GM19397 (cell line): ENCODE measurements around the gene GRIN2B.

Source experiments
- ATAC-seq: cut with Tn5 transposase; IDR thresholded peaks from one replicate; pipeline ENCODE4 v1.9.1; 2021; ENCODE audit warnings: mild to moderate bottlenecking, moderate library complexity; ENCODE audit not compliant: unreplicated experiment

GRIN2B gene

DNA sequence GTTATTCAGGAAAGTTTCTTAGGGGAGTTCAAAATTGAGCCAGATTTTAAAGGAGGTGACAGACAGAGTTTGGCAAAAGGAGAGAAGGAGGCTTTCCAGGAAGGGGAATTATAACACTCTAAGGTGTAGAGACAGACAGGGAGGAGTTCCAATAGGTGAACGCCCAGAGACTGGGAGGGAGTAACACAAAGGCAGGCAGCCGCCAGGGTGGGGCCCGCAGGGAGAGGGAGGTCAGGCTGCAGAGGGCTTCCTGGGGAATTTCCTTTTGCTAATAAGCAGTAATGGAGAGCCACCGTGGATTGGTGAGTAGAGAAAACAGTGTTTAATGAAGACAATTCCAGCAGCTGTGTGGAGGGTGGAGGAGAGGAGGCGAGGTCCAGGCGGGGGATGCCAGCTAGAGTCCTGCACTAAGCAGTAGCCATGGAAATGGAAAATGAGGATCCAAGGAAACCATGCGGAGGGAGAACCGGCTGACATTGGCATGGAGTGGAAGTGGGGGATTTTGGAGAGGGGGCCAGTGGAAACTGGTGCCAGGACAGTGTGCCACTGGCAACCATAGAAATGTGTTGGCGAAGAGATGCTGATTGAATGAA, 22.2 kb downstream of the GRIN2B start:
- no peak for ATAC-seq

GRCh38 chr12:13957576-13957975, 23.8 kb downstream of the GRIN2B start:
- no peak for ATAC-seq

DNA sequence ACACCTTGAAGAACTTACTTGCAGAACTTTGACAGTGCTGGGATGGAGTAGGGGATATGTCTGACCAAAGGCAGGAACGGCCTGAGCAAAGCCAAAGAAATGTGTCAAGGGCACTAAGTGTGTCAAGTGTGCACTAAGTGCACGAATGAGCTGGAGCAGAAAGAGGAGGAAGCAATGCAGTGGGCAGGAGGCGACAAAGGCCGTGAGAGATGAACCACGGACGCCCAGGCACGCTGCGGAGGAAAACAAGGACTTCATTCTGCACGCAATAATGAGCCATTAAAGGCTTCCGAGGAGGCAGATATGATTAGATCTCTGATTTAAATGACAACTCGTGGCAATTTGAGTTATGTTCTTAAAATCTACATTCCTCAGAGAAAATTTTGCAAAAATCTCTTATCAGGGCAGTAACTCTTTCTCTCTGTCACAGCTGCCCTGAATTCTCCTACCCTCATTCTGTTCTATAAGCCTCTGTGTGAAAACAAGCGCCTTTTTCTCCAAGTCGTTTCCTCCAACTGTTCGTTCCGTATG, 25.3 kb downstream of the GRIN2B start:
- no peak for ATAC-seq

- ATAC-seq = no peak
Observed at GRCh38 chr12:13952096-13952495, 29.3 kb downstream of the GRIN2B start.

DNA sequence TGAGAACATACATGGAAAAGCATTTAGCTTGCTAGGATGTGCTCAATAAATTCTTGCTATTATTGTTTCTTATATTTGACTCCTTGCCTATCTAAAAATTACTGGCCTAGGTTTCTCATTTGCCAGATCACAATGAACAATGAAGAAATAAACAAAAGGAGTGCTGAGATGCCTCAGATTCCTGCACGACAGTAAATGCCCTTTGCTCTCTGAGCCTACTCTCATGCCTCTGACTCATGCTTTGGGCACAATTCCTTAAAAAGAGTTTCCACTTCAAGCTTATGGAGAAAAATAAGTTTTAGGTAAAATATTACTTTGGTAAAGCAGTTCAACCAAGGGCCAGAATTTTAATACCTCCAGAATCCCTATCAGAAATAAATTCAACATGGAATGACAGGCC, 30.9 kb downstream of the GRIN2B start:
- ATAC-seq = no peak

DNA sequence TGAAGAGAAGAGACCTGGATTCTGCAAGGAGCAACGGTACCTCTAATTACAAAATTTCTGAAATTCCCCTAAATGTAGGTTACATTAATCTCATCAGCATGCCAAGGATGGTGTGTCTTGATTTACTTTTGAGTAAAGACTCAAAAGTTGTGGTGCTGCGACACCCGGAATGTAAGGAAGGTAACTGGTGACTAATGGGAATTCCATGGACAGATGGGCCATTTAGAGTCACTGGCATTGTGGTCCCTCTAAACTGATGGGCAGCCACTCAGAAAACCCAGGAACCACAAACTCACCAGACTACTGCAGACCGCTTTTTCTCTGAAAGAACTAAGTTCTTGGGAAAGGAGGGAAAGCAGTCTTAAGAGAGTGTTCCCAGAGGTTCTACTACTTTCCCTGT, 32.8 kb downstream of the GRIN2B start:
- ATAC-seq = no peak

DNA sequence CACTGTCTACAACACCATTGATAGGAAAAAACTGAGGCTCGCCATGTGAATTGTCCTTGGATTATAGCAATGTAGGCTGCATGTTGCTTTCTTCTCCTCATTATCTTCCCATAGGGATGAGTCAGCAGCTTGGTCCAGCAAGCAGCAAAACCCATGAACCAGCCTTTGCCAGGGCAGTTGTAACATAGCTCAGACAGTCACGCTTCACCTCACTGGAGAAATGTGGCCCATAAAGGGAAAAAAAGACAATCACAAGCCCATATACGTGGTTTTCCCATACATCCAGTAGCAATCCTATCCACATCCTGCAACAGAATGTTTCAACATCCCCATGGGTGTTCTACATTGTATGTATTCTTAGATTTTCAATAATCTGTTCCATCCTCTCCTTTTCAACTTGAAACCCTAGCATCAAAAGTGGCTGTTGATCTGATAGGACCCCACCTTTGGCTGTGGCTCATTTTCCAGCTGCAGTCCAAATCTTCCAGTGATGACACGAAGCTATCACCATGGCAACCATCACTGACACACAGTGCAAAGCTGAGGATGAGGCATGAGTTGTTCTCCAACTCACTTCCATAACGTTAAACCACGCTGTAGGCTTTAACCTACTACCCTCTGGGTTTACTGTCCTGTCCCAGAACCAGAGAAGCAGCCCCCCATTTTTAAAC, 34.0 kb downstream of the GRIN2B start:
- no peak for ATAC-seq

GRCh38 chr12:13945641-13946040, 35.8 kb downstream of the GRIN2B start:
- ATAC-seq = no peak

- ATAC-seq = no peak
Observed at GRCh38 chr12:13945236-13945635, 36.2 kb downstream of the GRIN2B start.

GRCh38 chr12:13942826-13943225, 38.6 kb downstream of the GRIN2B start:
- no peak for ATAC-seq

DNA sequence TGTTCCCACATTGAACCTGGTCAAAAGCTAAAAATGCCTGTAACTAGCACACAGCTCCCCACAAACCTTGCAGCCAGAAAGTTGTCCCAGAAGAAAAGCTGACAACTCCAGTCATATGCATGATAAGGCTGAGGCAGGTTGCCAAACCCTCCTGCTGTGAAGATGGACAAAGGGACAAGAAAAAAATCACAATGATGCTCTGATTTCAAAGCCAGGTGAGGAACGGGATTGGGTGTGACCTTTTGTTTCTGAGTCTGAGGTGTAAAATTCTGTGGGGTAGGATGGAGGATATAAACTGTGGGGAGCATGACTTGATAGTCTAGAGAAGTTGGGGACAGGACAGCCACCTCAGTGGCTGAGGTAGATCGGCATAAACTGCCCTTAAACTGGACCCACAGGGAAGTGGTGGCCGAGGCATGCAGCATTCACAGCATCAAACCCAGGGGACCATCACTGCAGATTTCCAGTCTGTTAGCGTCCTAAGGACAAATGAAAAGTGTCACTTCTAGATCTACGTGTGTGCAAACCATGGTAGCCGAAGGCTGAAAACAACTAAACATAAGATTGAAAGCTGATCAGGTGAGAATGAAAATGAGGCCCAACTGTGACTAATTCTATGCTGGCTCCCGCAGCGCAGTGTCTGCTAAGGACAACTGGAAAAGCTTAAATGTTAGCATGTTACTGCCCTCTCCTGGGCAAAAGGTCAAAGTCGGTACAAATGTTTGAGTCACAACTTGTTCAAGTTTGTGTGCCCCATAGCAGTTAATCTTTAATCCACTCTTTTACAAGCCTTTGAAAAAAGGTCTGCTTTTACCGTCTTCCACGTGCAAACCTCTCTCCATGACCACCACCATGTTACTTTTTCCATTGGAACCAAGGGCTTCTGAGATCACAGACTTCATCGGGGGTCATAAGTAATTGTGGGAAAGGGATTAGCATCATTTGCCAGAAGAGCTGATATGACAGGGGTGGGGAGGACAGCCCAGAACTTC, 39.8 kb downstream of the GRIN2B start:
- ATAC-seq = no peak

DNA sequence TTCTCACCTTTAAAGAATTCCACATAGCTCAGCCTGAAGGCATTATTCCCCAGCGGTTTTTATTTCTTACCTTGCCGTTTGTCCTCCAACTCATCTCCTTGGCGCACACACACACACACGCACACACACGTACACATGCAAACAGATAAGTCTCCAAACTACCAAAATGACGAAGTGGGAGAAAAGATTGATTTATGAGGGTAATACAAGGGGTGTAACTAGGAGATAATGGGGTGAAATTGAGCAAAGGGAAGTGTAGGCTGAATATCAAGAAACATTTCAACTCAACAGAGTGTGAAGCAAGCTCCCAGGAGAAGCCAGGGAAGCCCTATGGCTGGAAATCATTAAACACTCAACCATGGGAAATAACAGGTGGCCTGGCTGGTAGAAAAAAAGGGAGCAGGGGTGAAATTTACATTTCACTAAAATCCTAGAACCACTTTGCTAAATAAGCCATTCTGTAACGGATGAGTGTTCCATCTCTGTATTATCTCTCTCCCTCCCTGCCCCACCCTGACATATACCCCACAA, 41.0 kb downstream of the GRIN2B start:
- ATAC-seq = no peak

DNA sequence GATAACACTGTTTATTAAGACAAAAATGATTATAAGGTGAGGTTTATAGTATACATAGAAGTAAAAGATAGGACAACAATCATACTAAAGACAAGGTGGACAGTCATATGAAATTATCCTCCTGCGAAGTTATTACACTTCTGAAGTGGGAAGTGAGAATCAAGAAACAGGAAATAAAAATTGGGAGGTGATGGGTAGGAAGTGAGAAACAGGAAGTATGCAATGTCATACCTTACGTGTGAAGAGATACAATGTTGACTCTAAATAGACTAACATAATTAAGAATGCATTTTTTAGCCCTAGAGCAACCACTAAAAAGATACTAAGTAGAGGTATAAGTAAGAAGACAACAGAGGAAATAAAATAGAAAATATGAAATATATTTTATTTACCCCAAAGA, 43.7 kb downstream of the GRIN2B start:
- no peak for ATAC-seq

GRCh38 chr12:13935169-13935568, 46.2 kb downstream of the GRIN2B start:
- ATAC-seq = no peak
